Endothelial cell (in vitro differentiated cells): ENCODE data around the gene MBOAT1. TPM values are rescaled to one million over a fixed set of nuclear protein-coding genes. Genes with fewer than 3 reads are reported as not detected.

ENCODE experiments used
- DNase-seq: peaks from one replicate; pipeline ENCODE4 v3.0.0; 2021; ENCODE audit warnings: low spot score
- H3K27ac Mint-ChIP-seq: one replicate; pipeline ENCODE4 v1.8.0; 2021; ENCODE audit warnings: mixed read lengths, inconsistent platforms; ENCODE audit not compliant: unreplicated experiment
- H3K27me3 Mint-ChIP-seq: one replicate; pipeline ENCODE4 v1.8.0; 2021; ENCODE audit warnings: mild to moderate bottlenecking, moderate library complexity, mixed read lengths, inconsistent platforms; ENCODE audit not compliant: unreplicated experiment
- H3K36me3 Mint-ChIP-seq: one replicate; pipeline ENCODE4 v1.8.0; 2021; ENCODE audit warnings: mild to moderate bottlenecking, low read depth, mixed read lengths, inconsistent platforms; ENCODE audit not compliant: unreplicated experiment
- H3K4me1 Mint-ChIP-seq: one replicate; pipeline ENCODE4 v1.8.0; 2021; ENCODE audit warnings: mild to moderate bottlenecking, mixed read lengths, inconsistent platforms; ENCODE audit not compliant: unreplicated experiment
- H3K4me3 Mint-ChIP-seq: one replicate; pipeline ENCODE4 v1.8.0; 2021; ENCODE audit warnings: mild to moderate bottlenecking, mixed read lengths, inconsistent platforms; ENCODE audit not compliant: unreplicated experiment
- H3K9me3 Mint-ChIP-seq: one replicate; pipeline ENCODE4 v1.8.0; 2021; ENCODE audit warnings: mixed read lengths, inconsistent platforms; ENCODE audit not compliant: unreplicated experiment
- total RNA-seq: library from RNA; stranded (reverse); fragmentation: NEBNext Ultra II Directional; extraction: Animal tissue kit (Norgen Biotek cat#: 25700); gene quantifications from one replicate; pipeline ENCODE4 v1.2.1, GENCODE V29; 2021; ENCODE audit not compliant: unreplicated experiment
- TF ChIP-seq, protein P1 (sequence below): fragments of 200-600 bp; sonication (generic); IDR thresholded peaks from one replicate; pipeline ENCODE4 v1.5.0; 2021; ENCODE audit warnings: antibody characterized with exemption; ENCODE audit not compliant: unreplicated experiment

Gene MBOAT1
- total RNA-seq, 1 donor from 2014 or later, result 10.7 TPM

DNA sequence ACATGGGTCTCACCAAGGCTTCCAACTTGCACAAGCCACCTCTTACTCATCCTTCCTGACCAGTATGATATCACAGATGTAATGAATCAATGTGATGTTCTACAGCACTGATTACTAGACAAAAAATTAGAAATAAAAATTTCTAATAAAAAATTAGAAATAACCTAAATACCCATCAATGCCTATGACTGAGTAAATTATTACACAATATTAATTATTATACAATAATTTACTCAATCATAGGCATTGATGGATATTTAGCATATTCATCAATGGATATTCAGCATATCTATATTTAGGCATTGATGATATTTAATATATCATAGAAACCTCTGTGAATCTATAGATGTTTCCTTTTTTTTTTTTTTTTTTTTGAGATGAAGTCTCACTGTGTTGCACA is 43.2 kb upstream of the MBOAT1 start:
- H3K9me3 Mint-ChIP-seq, result no peaks in the 10 kb centered on the region
- TF ChIP-seq, protein P1, sequence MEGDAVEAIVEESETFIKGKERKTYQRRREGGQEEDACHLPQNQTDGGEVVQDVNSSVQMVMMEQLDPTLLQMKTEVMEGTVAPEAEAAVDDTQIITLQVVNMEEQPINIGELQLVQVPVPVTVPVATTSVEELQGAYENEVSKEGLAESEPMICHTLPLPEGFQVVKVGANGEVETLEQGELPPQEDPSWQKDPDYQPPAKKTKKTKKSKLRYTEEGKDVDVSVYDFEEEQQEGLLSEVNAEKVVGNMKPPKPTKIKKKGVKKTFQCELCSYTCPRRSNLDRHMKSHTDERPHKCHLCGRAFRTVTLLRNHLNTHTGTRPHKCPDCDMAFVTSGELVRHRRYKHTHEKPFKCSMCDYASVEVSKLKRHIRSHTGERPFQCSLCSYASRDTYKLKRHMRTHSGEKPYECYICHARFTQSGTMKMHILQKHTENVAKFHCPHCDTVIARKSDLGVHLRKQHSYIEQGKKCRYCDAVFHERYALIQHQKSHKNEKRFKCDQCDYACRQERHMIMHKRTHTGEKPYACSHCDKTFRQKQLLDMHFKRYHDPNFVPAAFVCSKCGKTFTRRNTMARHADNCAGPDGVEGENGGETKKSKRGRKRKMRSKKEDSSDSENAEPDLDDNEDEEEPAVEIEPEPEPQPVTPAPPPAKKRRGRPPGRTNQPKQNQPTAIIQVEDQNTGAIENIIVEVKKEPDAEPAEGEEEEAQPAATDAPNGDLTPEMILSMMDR, result no peak
- H3K27ac Mint-ChIP-seq, result no peak overlapping the region
- H3K36me3 Mint-ChIP-seq, result no peaks in the 10 kb centered on the region
- DNase-seq, result no peak
- no peak overlapping the region for H3K4me3 Mint-ChIP-seq
- no peaks in the 10 kb centered on the region for H3K4me1 Mint-ChIP-seq
- peaks cover 2% of the 10 kb centered on the region for H3K27me3 Mint-ChIP-seq

DNA sequence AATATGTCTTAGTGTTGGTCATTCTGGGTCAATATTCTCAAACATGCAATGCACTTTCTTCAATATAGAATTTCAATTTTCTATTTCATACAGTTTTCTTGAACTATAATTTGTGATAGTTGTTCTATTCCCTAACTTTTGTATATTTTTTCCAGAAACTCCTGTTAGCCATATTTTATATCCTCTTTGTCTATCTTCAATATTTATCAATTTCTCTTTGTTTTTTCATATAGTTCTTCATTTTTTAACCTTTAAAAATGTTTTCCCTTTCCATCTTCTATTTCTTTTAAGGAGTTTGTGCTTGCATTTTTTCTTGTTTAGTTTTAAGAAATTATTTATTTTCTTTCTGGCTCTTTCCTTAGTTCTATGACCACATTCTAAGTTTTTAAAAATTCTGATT is 42.0 kb upstream of the MBOAT1 start:
- Mint-ChIP-seq H3K9me3 (no peaks in the 10 kb centered on the region), H3K27me3 (peaks cover 2% of the 10 kb centered on the region), H3K36me3 (no peaks in the 10 kb centered on the region), H3K4me3 (no peak overlapping the region), H3K4me1 (no peaks in the 10 kb centered on the region), H3K27ac (no peak overlapping the region)
- DNase-seq, result no peak
- TF ChIP-seq, protein P1, result no peak

DNA sequence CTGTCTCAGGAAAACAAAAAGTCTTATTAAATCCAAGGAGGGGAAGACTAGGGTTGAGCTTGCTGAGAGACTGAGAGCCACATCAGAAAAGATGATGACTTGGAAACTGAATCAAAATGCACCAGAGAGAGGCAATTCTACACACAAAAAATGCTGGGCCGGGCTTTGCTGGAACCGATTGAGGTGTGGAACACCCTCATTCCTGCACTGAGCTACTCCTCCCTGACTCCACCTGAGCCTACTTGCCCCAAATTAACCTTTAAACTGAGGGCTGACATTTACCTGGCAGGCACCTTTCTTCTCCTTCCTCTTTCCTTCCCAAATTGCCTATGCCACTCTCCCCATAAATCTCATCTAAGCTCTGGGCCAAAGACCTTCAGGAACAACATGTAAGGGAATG is 40.8 kb upstream of the MBOAT1 start:
- no peaks in the 10 kb centered on the region for H3K9me3 Mint-ChIP-seq
- TF ChIP-seq, protein P1, result no peak
- no peaks in the 10 kb centered on the region for H3K4me1 Mint-ChIP-seq
- no peaks in the 10 kb centered on the region for H3K36me3 Mint-ChIP-seq
- DNase-seq, result no peak
- H3K27ac Mint-ChIP-seq, result no peak overlapping the region
- peaks cover 2% of the 10 kb centered on the region for H3K27me3 Mint-ChIP-seq
- no peak overlapping the region for H3K4me3 Mint-ChIP-seq

DNA sequence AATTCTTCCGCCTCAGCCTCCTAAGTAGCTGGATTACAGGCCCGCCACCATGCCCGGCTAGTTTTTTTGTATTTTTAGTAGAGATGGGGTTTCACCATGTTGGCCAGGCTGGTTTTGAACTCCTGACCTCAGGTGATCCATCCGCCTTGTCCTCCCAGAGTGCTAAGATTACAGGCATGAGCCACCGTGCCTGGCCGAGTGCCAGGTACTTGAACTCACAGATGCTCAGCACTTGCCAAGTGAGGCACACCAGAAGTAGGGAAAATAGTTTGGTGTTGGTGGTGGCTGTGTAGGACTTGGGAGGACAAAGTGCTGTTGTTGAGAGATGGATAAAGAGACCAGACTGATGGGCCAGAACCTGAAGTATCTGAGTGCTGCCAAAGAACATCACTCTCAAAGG is 40.0 kb upstream of the MBOAT1 start:
- DNase-seq, result no peak
- H3K27ac Mint-ChIP-seq, result no peak overlapping the region
- H3K27me3 Mint-ChIP-seq, result no peaks in the 10 kb centered on the region
- no peaks in the 10 kb centered on the region for H3K36me3 Mint-ChIP-seq
- H3K9me3 Mint-ChIP-seq, result no peaks in the 10 kb centered on the region
- no peaks in the 10 kb centered on the region for H3K4me1 Mint-ChIP-seq
- H3K4me3 Mint-ChIP-seq, result no peak overlapping the region
- TF ChIP-seq, protein P1, result no peak

DNA sequence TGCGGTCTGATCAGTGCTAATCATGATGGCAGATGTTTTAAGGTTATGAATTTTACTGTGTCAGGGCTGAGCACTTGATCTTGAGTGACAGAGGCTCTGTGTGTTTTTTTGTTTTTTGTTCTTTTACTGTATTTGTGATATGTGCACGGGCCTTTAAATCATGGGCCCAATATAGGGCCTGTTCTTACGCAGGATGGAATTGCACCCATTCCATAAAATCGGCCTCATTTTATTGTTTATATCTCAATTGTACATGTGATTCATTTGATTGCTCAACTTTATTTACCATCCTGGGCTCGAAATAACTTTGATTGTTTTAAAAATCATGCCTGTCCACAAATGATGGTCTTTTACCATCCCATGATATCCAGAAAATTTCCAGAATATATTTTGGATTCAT is 39.3 kb upstream of the MBOAT1 start:
- DNase-seq, result no peak
- H3K27me3 Mint-ChIP-seq, result no peaks in the 10 kb centered on the region
- TF ChIP-seq, protein P1, result no peak
- no peaks in the 10 kb centered on the region for H3K9me3 Mint-ChIP-seq
- peaks cover 2% of the 10 kb centered on the region for H3K4me1 Mint-ChIP-seq
- H3K36me3 Mint-ChIP-seq, result no peaks in the 10 kb centered on the region
- H3K4me3 Mint-ChIP-seq, result no peak overlapping the region
- no peak overlapping the region for H3K27ac Mint-ChIP-seq
